SIG-M5 (cell line): ENCODE results near the gene PKM.
A peak's percentile ranks its signal among the peaks of the same experiment; 100 is the strongest.

Source experiments
- DNase-seq: peaks from one replicate; lab custom pipeline; 2025; lab: John Stamatoyannopoulos, UW

PKM gene

GRCh38 chr15:72200395-72201237, 30.4 kb downstream of the PKM start:
- no peak for DNase-seq

GRCh38 chr15:72199721-72200212, 31.2 kb downstream of the PKM start:
- DNase-seq, result no peak

- no peak for DNase-seq
These were observed 31.8 kb downstream of the PKM start for GRCh38 chr15:72199205-72199515.

- DNase-seq, result no peak
These were observed 32.4 kb downstream of the PKM start for GRCh38 chr15:72198356-72199204.

- no peak for DNase-seq
These were observed 33.3 kb downstream of the PKM start, which contains the start of gene GRAMD2A for GRCh38 chr15:72197460-72198355. Gene GRAMD2A, minus strand, starts transcription at chr15:72197787.

GRCh38 chr15:72197041-72197459, 33.9 kb downstream of the PKM start:
- no peak for DNase-seq

- no peak for DNase-seq
These were observed 34.5 kb downstream of the PKM start for GRCh38 chr15:72196409-72197040.

- peak; percentile 74 for DNase-seq
These were observed 35.9 kb downstream of the PKM start for GRCh38 chr15:72195101-72195511.

GRCh38 chr15:72193836-72194396, 37.1 kb downstream of the PKM start:
- no peak for DNase-seq

- DNase-seq, result no peak
These were observed 38.6 kb downstream of the PKM start for GRCh38 chr15:72192416-72192815.

GRCh38 chr15:72189250-72189902, 41.6 kb downstream of the PKM start:
- no peak for DNase-seq

- DNase-seq, result no peak
These were observed 46.7 kb downstream of the PKM start for GRCh38 chr15:72184165-72184811.

- no peak for DNase-seq
These were observed 47.2 kb downstream of the PKM start for GRCh38 chr15:72183781-72184164.

- DNase-seq, result no peak
These were observed 48.3 kb downstream of the PKM start for GRCh38 chr15:72182673-72183072.

GRCh38 chr15:72182244-72182643, 48.7 kb downstream of the PKM start:
- DNase-seq, result no peak

- DNase-seq, result no peak
These were observed 50.1 kb downstream of the PKM start for GRCh38 chr15:72180761-72181324.

- no peak for DNase-seq
These were observed 50.9 kb downstream of the PKM start for GRCh38 chr15:72179950-72180581.

GRCh38 chr15:72178976-72179585, 51.9 kb downstream of the PKM start:
- no peak for DNase-seq

- DNase-seq, result no peak
These were observed 54.2 kb downstream of the PKM start for GRCh38 chr15:72176743-72177142.
